Activated CD4-positive, alpha-beta T cell treated with anti-CD3 and anti-CD28 coated beads, Interleukin-2, amount 50 U/mL, for 48 hours (primary cell): ENCODE data around the gene FAM76A.
A peak's percentile ranks its signal among the peaks of the same experiment; 100 is the strongest.
"Not testable (repeated sequence)": the region's sequence is repeated elsewhere in the genome, so short reads cannot be mapped to it uniquely, and the experiment has no call there.

ENCODE experiments used
- DNase-seq, 2 experiments: peaks; one replicate each; pipeline ENCODE4 v3.0.0-alpha.2; 2020

Gene FAM76A

DNA sequence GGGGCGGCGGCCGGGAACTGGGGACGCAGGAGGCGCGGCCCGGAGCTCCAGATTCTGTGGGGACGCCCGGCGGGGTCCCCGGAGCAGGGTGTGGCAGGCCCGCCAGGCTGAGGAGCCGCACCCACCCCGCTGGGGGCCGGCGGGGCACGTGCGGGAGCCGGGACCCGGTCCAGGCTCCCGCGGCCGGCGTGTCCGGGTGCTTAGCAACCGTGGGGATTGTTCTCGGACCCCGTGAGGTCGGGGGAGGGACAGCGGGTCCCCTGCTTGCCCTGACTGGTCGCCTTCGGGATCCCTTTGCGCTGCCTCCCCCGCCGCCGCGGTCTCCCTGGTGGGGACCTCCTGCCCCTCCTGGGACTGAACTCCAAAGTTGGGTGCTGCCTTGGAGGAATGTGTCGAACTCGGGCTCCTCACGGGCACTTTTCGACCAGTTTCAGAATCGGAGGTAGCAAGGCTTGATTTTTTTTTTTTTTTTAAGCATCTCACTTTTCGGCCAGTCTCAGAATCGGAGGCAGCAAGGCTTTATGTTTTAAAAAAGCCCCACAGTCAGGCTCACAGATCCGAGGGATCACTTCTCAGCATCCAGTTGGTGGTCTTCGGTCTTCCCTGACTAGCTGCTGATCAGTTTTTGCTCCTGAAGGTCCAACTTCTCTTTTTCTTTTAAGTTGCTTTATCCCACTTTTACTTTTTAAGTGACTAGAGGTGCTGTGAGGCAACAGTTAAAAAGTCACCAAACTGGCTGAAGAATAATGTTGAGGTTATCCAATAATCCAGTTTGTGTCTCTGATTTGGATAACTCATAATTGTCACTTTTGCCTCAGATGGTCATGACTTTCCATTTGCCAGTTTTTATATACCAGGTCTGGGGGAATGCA lies 648 bp downstream of the FAM76A start:
- DNase-seq: peak; percentile 41 to 59

DNA sequence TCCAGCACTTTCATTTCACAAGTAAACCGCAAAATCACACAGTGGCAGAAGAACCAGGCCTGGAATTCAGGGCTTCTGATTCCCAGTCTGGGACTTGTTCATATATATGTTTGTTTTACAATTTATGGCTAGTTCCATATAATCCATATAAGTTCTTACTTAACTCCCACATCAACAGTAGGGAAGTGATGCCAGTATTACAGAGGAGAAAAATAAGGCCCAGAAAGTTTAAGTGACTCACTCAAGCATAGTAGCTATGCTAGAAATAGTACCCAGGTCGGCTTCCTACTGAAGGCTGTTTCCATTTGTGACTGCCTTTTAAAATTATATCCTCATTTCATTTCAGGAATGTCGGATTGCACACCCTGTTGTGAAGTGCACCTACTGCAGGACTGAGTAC lies 1.4 kb downstream of the FAM76A start:
- DNase-seq: no peak

DNA sequence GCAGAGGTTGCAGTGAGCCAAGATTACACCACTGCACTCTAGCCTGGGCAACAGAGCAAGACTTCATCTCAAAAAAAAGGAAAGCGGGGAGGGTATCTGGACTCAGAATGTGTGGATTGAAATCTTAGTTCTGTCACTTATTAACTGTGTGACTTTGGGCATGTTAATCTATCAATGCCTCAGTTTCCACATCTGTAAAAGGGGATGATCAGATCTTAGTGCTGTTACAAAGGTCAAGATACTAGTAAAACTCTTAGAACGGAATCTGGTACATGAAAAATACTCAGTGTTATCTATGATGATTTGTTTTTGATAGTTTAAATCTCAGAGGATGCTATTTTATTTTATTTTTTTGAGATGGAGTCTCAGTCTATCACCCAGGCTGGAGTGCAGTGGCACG lies 10.5 kb downstream of the FAM76A start:
- DNase-seq: no peak

DNA sequence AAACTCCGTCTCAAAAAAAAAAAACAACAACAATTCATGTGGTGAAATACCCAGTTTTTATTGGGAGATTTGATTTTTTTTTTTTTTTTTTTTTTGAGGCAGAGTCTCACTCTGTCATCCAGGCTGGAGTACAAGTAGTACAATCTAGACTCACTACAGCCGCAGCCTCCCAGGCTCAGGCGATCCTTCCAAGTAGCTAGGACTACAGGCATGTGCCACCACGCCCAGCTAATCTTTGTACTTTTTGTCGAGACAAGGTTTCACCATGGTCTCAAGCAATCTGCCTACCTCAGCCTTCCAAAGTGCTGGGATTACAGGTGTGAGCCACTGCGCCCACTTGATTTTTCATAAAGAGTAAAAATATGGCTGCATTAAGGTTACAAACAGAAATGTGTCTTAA lies 15.4 kb downstream of the FAM76A start:
- no peak for DNase-seq

DNA sequence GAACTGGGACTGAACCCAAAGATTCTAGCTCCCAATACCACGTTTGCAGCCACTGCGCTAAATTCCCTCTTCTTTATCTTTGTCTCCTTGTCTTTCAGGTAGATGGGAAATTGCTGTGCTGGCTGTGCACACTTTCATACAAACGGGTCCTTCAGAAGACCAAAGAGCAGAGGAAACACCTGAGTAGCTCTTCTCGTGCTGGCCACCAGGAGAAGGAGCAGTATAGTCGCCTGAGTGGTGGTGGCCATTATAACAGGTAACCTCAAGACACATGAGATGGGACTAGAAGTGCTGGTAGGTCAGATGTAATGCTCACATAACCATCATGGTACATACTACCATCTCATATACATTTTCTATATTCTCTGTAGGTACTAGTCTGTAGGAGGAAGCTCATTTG lies 18.8 kb downstream of the FAM76A start:
- DNase-seq: no peak

DNA sequence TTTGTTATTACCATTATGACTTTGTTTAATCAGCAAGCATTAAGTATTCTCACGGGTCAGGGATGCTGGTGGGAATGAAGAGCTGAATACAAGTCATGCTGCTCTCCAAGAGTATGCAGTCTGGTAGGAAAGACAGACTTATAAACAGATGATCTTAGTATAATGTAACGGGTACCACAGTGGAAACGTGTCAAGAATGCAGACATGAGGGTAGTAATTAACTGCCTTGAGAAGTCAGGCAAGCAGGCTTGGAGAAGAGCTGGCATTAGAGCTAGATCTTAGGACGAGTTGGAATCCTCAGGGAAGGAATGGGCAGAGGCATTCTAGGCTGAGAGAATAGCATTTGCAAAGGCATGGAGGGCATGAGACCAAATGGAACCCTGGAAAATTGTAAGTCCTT lies 19.7 kb downstream of the FAM76A start:
- DNase-seq: no peak

DNA sequence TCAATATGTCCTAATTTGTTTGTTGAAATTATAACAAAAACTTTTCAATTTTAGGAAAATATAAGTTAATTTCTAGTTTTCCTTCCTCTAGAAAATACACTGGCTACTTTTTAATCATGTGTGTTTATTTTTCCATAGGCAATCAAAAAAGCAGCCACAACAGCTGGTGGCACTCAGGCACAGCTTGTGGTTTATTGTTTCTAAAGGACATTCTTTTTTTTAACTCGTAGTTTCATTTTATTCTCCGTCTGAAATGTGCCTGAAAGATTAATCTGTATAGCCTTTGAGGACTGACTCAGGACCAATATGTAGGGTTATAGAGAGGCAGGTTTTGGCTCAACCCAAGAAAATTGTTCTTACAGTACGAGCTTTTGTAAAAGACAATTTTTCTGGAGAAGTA lies 26.6 kb downstream of the FAM76A start:
- no peak for DNase-seq

DNA sequence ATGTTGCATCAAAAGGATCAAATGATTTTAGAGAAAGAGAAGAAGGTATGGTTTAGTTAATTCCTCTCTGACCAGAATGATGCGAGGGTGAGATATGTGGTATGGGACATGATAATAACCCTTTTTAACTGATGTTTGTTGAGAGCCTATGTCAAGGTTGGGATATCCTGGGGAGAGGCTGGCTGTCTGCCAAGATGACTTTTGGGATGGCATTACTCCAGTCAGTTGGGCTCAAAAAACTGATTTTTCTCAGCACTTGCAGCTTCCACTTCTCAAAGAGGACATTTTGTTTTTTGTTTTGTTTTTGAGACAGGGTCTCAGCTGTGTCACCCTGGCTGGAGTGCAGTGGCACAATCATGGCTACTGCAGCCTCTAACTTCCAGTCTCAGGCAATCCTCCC lies 29.5 kb downstream of the FAM76A start:
- no peak for DNase-seq

DNA sequence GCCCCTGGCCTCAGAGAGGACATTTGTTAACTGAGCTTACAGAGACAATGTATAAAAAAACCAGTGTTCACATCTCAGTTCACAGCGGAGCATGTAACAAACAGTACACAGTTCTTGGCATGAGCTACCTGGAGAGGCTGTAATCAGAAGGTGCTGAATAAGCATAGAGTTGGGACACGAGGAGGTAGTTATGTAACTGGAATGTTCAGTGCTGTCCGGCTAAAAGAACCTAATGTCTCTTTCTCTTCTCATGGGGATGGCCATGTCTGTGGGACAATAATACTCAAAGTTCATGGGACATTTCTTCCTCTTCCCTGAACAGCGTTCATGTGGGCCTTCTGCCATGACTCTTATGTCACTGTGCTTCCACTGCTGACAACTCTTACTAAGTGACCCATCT lies 30.1 kb downstream of the FAM76A start:
- no peak for DNase-seq

DNA sequence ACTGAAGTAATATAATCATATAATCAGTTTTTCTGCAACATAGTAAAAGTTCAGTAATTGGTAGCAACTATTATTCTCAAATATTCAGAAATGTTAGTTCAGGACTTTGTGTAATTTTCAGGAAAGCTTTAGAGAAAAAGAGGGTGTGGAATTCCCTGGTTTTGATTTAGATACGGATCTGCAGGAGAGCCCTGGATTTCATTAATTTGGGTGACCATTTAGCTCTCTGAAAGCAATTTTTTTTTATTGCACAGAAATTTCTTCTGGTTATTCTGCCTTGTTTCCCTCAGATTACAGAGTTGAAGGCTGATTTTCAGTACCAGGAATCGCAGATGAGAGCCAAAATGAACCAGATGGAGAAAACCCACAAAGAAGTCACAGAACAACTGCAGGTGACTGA lies 33.5 kb downstream of the FAM76A start:
- DNase-seq: no peak

DNA sequence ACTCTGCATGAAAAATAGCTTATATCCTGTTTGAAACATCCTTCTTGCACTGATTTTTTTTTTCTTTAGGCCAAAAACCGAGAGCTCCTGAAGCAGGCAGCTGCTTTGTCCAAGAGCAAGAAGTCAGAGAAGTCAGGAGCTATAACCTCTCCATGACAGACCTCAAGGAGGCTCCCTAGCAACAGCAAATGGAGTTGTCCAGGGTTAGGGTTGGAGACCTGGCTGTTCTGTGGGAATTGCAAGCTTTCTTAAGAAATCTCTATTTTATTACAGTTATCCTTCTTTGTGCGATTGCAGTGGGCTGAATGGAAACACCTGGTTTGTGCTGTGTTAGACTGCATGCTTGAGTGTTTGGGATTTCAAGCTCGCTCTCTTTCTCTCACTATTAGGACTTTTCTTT lies 34.7 kb downstream of the FAM76A start:
- no peak for DNase-seq

DNA sequence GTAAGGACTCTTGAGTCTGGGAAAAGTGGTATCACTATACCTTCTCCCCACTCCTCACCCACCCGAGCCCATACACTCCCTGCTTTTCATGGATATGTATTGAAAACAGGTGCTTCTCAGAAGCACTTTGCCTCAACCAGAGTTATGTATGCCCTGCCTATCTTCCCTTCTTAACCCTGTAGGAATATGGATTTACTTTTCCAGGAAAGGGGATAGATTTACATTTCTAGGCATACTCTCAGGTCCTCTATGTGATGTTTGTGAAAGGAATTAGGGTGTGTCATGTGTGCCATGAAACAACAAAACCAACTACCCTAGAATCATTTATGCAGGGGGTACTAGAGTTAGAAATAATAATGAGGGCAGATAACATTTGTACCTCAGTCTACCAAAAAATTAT lies 36.3 kb downstream of the FAM76A start:
- DNase-seq: no peak

DNA sequence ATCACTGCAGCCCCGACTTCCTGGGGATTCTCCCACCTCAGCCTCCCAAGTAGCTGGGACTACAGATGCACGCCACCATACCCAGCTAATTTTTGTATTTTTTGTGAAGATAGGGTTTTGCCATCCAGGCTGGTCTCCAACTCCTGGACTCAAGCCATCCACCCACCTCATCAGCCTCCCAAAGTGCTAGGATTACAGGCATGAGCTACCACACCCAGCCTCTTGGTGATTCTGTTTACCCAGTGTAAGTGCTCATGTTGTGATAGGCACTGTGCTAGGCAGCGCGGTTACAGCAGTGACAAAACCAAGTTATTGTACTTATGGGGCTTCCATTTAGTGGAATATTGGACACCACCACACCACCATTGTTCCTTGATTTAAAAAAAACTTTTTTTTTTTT lies 37.6 kb downstream of the FAM76A start:
- DNase-seq: no peak

DNA sequence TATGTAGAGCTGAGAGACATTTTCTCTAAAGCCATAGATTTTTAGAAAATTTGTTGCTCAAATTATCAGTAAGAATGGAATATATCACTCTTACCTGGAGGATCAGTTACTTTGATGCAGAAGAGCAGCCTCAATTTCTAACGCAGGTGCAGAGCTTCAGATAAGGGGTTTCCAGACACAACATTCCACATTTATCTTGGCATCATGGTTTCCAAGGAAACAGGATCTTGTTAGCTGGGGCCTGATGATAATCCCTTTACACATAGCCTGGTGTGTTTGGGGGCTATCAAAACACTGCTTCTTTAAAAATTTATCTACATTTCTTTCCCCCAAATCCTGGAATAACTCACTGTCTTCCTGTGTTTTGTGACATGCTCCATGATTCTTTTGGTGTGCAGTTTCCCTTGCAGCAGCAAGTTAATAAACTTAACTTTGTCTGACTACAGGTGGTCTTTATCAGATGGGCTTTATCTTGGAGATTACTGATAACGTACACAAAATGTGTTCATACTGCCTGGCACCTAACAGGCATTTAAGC lies 44.6 kb downstream of the FAM76A start:
- no peak for DNase-seq

DNA sequence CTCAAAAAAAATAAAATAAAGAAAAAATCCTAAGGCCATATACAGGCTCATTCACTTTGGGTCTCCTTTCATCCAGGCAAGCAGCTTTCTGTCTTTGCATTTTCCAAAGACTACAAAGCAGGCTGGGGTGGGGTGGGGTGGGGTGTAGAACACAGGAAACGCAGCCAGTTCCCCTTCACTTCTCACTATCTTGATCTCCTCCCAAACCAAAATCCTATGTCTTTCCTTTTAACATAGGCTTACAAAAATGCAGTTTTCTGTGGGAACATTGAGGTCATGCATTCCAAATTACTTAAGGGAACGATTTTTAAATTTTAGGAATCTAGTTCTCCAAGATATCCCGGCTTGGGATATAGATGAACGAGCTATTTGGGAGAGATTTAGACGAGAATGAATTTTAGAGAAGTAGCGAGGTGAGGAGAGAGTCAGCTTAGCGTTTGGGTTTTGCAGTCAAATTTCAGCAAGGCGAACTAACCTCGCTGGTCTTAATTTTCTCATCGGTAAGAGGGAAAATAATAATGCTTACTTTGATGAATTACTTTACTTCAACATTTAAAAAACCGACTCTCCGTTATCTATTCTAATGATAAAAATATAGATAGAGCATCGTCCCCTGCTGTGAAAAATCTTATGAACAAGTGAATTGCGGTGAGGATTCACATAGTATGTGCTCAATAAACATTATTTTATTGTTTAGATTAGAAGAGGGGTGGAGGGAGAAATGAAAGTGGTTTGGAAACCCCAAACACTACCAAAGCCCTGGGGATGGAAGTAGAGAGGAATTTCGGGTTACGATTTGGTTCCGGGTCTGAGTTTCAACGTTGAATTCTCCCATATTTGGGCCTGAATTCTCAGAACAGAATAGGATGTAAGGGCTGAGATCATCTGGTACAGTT lies 46.5 kb downstream of the FAM76A start:
- no peak for DNase-seq

DNA sequence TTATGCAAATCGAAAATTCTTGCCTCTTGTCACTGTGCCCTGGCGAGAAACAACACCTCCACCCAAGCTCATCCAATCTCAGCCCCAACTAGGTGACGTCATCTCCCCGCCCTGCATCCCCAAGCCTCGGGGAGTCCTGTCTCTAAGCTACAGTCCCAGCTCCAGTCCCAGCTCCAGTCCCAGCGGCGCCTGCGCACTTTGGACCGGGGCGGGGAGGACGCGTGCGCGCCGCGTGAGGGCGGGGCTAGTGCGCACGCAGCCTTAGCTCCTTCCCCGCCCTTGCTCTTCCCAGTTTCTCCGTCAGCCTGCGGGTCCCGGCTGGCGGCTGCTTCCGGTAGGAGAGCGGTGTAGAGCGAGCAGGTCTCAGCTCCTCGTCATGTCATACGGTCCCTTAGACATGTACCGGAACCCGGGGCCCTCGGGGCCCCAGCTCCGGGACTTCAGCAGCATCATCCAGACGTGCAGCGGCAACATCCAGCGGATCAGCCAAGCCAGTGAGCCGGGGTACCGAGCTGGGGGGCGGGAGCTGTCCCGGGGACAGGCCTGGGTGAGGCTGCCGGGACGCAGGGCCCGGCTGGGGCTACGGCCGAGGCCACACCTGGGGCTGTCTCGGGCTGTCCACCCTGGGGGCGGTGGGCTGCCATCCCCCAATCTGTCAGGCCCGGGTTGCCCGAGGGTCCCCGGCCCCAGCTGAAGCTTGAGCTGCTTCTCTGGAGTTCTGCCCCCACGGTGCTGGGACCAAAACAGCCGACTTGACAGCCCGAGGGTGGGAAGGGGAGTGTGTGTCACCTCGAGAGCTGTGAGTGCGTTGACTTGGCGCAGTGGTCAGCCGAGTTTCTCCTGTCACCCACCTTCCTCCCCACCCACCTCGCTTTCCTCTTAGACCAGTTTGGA lies 47.4 kb downstream of the FAM76A start, which contains the start of gene STX12:
TSS of gene STX12 (plus strand) at position 288 of the 894 bp plus-strand sequence. CDS start at position 377, 89 bp downstream.
- peak; percentile 99 to 100 for DNase-seq

DNA sequence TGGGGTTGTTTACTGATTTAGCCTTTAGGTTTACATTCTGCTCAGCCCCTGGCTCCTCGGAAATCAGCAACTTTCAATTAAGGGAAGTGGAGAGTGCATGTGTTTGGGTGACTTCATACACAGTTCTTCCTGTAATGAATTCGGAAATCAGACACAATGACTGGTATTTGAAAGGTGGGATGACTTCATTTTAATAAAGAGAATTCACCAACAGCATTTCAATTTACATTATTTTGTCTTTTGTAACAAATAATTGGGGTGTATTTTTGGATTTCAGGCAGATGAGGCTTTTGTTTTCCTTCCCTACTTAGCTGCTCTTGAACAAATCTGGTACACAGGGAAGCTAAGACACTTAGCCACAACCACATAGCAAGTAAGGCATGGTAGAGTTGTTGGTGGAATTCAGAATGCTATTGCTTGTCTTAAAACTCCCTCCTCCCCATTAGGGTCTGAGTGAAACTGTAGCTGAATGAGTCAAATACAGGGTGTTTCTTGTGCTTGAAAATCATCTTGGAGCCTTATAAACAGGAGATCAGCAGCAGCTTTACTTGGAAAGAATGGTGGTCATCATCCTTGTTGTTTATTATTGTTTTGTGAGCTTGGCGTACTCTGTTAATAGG lies 48.2 kb downstream of the FAM76A start:
- no peak for DNase-seq

DNA sequence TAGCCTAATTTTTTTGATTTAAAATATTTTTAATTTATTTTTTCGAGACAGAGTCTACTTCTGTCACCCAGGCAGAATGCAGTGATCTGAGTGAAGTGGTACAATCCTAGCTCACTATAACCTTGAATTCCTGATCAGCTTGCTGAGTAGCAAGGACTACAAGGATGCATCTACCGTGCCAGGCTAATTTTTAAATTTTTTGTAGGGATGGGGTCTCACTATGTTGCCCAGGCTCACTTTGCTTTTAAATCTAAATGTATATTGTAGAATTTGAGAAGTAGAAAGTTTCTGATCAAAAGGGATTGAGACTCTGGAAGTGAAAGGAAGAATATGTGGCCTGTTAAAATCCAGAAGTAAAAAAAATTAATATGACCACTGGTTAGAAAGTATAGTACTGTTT lies 48.9 kb downstream of the FAM76A start:
- no peak for DNase-seq

DNA sequence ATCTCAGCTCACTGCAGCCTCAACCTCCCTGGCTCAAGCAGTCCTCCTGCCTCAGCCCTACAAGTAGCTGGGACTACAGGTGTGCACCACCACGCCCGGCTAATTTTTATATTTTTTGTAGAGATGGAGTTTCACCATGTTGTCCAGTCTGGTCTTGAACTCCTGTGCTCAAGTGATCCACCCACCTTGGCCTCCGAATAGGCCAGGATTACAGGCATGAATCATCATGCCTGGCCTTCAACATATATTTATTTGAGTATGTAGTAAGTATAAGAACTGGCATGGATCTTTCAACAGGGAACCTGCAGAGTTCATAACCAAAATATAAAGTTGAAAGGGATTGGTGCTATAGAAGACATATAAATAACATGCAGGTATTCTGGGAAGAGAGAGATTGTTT lies 49.6 kb downstream of the FAM76A start:
- not testable (repeated sequence) for DNase-seq

DNA sequence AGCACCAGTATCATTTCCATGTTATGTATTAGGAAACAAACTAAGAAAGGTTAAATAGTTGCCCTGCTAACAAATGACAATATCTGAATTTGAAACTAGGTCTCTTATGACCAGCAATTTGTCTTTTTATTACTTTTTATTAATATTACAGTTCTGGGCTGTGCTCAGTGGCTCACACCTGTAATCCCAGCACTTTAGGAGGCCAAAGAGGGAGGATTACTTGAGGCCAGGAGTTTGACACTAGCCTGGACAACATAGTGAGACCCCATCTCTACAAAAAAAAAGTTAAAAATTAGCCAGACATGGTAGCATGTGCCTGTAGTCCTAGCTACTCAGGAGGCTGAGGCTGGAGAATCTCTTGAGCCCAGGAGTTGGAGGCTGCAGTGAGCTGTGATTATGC lies 50.5 kb downstream of the FAM76A start:
- not testable (repeated sequence) for DNase-seq

DNA sequence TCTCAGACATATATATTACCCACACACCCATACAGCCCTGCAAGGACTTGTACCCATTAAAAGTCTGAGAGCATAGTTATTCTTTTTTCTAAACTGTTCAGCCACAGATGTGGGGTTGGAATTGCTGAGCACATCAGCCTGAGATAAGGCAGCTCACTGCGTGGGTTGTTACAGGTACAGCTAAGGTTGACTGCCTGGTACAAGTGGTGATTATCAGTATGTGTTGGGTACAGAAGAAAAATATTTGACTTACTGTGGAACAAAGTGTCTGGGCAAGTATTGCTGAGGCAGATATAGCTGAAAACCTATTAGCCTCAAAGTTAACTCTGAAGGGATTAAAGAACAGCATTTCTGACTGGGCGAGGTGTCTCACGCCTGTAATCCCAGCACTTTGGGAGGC lies 52.3 kb downstream of the FAM76A start:
- no peak for DNase-seq

DNA sequence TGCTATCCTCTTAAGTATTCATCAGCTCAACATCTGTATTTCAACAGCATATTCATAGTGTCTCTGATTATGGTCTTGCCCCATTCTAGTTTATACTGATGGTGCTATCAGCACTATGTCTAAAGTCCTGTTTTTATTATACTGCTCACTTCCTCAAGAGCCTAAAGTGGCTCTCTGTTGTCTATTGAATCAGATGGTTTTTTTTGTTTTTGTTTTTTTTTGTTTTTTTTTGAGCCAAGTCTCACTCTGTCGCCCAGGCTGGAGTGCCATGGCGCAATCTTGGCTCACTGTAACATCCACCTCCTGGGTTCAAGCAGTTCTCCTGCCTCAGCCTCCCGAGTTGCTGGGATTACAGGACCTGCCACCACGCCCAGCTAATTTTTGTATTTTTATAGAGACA lies 53.4 kb downstream of the FAM76A start:
- DNase-seq: no peak
